Measurements from ENCODE around the gene ARL15.

DNA sequence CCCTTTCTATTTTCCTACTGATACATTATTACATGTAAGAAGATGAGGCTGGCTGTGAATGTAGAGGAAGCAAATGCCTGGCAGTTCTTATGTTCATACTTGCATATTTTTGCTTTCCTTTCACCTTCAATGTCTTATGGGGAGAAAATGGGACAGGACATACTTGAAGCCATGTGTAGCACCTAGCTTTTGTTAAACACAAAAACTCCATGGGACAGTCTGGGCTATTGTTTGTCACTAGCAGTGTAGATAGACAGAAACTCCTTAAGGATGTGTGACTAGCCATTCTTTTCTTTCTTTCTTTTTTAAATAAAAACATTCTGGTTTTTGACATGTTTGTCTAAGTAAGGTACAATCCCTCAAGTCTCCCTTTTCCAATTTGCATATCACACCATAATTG, 122.7 kb downstream of the ARL15 start:
- no peak for TF ChIP-seq TEAD4 (IDR thresholded peaks at IDR 0.05)
- no peak for TF ChIP-seq TAF1 (IDR thresholded peaks at IDR 0.05; ENCODE audit: low read depth)

Measured in Ishikawa (cell line).